HG03064 (cell line): ENCODE results near the gene KCNG4.

Source experiments
- ATAC-seq: cut with Tn5 transposase; IDR thresholded peaks from one replicate; pipeline ENCODE4 v1.9.1; 2021; ENCODE audit warnings: low read depth; ENCODE audit not compliant: unreplicated experiment

The KCNG4 gene

DNA sequence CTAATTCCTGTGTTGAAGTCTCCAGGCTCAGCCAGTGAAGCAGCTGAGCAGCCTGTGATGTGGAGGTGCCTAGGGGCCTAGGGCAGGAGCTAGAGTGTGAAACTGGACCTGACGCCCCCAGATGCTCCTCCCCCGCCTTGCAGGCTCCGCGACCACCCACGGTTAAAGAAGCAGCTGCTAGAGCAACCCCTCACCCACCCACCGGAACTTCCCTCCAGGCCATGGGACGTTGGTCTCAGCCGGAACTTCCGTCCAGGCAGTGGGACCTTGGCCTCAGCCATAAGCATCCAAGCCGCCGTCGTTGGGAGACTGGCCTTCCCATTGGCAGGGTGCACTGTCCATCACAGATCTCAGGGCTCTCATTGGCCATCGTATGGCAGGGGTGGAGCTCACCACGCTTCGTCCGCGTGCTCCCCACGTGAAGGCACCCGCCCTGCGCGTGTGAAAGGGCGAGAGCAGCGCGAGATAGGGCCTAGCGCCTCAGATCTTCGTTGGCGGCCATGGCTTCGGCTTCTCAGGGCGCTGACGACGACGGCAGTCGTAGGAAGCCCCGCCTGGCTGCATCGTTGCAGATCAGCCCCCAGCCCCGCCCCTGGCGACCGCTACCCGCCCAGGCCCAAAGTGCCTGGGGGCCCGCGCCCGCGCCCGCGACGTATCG, 49.0 kb downstream of the KCNG4 start, which contains the start of gene ADAD2:
Gene ADAD2 (plus strand): TSS at position 427 of the 658 bp plus-strand sequence. CDS start 74 bp downstream, at position 501.
- ATAC-seq, result no peak

DNA sequence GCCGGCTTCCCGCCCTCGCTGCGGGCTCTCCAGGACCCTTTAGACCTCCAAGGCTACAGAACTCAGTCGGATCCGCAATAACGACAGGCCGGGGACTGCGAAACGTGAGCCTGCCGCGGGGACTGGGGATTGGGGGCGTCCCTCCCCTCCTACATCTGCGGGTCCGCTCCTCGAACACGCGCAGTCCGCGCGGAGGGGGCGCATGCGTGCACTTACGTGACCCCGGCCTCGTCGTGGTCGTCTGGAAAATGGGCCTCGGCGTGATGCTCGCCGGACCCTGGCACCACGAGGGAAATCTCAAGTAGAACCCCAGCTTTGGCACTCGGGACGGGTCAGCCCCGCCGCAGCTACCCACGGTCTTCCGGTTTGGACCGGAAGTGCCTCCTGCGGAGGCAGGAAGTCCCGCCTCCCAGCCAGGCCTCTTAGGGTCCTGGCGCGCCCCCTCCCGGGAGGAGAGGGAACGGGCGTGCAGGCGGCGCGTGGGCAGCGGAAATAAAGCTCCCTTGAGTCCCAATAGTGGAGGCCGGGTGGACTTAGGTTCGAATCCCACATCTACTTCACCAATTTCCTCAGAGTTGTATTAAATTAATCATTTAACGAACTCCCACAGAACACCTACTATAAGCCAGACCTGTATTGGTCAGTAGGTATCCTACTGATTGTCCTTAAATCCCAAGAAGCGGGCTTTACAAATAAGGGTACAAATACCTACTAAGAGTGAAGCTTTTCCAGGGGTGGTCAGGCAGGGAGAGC, 53.0 kb downstream of the KCNG4 start, which contains the start of gene TAF1C:
Gene TAF1C (minus strand): TSS at position 373 of the 753 bp plus-strand sequence. CDS start 2,069 bp downstream, outside the sequence.
- ATAC-seq, result peak; percentile 94

DNA sequence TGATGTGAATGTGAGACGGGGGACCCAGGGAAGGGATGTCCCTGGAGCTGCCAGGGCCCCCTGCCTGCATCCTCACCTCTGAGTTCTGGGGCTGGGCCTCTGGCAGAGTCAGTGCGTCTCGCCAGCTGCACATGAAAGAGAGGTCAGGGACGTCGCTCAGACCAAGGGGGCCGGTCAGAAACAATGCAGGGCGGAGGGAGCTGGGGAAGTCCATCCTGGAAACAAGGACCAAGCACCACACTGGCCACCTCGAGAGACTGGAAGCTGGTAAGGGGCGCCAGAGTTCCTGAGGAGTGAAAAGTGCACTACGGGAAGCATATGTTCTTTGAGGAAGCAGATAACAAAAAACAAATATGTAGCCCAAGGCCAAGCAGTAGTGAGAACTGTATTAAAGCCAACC, 55.0 kb downstream of the KCNG4 start:
- ATAC-seq, result no peak

DNA sequence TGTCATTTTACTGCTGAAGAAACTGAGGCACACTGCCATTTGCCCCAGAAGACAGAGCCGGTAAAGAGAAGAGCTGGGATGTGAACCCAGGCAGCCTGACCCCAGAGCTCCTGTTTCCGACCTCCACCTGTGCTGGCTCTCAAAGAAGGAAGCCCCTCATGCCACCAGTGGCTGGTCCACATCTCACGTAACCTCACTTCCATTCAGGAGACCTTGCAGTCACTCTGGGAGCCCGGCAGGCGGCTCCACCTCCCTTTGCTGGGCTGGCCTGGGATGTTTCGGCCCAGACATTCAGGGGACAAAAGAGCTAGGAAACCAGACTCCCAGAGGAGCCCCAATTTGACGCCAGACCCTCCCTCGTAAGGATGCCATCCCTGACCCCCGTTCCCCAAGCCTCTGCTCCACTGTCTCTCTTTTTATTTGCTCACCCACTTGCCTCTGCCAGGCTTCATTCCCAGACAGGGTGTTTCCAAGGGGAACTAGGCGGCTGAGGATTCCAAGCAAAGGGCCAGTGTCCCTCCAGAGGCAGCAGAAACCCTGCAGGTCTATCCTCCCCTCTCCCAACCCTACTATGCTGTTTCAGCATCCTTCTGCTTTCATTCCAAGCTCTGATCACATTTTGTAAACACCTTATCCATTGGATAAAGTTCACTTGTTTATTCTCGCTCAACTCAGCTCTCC, 55.8 kb downstream of the KCNG4 start:
- ATAC-seq, result no peak

DNA sequence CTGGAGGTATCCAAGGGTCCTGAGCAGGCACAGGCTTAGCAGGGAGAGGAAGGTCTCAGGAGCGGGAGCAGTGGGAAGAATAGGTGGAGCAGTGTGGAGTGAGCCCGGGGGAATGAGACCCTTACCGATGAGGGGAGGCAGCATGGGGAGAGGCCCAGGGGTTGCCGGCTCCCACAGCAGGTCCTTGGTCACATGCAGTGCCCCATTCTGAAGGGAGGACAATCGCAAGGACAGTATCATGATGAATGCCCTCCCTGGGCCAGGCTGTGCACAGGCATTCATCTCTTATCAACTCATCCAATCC, 56.3 kb downstream of the KCNG4 start:
- no peak for ATAC-seq

DNA sequence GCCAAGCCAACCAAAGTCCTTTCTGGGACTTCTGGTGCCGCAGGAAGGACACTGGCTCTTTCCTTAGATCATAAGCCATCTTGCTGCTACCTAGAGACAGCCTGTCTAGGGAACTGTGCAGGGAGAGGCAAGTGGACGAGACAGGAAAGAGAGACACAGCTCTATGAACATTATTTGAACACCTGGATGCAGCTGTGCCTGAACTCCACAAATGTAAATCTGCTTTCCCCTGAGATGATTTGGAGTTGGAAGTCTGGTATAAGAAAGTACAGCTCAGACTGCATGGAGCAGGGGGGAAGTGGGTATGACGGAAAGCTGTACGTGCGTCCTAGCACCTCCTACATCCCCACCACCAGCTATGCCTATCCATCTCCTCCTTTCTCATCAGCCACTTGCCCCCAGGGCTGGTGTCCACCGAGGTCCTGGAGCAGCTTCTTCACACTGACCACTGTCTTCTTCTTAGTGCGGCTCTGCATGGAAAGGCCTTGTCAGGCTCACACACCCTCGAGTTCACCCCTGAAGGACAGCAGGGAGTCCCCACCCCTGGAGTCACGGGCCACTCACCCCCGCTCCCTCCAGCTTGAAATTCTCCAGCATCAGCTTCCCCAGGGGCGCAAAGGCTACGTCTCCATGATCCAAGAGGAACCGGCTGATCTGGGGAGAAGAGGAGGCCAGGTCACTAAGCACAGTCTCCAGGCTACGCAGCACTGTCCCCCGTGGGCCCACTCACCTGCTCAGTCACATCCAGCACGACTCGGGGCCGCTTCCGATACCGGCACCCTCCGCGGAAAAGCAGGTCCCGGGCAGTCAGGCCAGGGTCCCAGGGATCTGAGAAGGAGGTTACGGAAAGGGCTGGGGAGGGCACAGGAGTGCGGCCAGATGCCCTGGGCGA, 56.9 kb downstream of the KCNG4 start:
- ATAC-seq, result no peak

DNA sequence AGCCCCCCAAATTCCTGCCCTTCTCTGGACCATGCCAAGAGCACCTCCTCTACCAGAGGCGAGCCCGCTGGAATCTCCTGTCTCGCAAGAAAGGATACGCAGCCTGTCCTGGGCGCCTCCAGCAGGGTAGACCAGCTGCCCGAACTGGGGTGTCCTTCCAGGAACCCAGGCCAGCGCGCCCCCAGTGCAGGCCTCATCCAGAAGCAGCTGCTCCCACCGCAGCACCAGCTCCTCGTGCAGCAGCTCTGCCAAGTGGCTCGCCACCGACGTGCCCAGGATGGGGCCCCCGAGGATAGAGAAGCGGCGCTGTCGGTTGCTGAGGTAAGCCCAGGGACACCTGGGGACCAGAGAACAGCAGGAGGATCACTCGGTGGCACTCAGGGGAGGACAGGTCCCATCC, 57.7 kb downstream of the KCNG4 start:
- ATAC-seq, result no peak

DNA sequence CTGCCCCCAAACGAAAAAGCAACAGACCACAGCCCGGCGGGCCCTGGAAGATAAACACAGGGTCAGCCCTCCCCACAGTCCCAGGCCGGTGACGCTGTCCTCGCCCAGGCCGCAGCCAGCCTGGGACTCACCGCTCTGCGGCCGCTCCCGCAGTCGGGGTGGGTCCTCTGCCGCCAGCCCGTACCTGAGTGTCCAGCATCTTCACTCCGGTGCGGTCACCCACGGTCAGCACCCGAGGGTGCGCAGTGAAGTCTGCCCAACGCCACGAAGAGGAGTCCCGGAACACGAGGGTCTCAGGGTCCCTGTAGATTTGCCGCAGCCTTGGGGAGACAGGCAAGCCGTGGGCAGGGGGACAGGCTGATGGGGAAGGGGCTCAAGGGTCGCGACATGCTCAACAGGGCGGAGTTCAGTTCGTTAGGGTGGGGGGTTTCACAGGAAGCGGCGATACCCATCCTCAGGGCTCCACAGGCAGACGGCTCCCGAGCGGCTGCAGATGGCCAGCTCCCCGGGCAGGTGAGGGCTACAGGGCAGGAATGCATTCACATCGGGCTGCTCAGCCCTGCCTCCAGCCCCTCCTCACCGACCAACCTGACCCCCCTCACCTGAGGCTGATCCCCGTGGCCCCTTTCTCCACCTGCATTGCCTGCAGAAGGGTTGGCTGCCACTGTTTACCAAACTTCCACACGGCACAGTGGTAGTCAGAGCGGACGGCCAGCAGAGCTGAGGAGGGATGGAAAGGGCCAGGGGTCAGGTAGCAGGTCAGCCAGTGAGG, 58.5 kb downstream of the KCNG4 start:
- ATAC-seq, result no peak

DNA sequence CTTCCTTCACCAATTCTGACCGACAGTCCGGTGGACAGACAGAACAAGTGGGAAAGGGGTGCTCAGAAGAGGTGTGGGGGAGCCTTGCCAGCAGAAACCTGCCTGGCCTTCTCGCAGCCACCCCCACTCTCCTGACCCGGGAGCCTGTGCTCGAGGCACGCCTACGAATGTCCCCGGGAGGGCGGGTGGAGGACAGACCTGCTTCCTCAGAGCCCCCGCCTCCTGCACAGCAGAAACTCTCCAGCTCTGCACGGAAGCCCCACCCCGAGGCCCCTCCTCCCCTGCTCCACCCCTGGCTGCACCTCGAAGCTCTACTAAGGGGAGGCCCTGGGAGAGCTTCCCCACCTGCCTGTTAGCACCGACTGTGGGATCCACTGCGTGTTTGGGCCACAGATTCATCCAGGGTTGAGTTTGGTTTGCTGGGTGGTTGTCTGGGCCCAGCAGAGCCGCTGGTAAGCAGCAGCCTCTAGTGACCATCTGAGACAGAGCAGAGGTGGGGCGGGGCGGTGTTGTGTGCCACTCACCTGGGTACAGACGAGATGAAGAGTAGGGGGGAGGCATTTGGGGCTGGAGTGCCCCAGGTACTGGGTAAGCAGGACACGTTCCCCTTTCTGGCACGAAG, 59.2 kb downstream of the KCNG4 start:
- ATAC-seq, result no peak

DNA sequence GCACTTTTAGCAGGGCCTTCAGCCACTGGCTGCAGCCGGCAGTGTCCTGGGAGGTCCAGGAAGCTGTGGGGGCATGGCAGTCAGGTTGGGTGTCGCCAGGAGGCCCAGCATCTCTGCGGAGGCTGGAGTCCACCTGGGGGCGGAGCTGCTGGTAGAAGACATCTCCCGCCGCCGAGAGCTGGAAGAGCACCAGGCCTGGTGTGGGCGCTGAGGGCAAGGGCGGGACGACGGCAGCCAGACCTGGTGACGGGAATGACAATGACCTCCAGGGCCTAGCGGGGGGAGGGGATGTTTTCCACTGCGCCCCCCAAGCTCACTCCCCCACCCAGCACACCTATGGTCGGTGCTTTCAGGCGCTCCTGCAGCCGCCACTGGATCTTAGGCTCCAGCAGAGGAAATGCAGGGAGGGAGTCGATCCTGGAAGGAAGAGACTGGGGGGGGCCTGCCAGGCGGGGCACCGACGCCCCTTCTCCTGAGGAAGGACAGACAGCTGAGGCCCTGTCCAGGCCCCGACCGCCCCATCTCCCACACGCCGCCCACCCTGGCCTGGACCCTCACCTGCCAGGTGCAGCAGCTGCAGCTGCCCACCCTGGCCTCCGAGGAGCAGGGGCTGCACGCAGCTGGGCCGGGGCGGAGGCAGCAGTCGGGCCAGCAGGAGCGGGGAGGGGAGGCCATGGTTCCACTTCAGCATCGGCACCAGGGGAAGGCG, 60.0 kb downstream of the KCNG4 start:
- ATAC-seq, result no peak

DNA sequence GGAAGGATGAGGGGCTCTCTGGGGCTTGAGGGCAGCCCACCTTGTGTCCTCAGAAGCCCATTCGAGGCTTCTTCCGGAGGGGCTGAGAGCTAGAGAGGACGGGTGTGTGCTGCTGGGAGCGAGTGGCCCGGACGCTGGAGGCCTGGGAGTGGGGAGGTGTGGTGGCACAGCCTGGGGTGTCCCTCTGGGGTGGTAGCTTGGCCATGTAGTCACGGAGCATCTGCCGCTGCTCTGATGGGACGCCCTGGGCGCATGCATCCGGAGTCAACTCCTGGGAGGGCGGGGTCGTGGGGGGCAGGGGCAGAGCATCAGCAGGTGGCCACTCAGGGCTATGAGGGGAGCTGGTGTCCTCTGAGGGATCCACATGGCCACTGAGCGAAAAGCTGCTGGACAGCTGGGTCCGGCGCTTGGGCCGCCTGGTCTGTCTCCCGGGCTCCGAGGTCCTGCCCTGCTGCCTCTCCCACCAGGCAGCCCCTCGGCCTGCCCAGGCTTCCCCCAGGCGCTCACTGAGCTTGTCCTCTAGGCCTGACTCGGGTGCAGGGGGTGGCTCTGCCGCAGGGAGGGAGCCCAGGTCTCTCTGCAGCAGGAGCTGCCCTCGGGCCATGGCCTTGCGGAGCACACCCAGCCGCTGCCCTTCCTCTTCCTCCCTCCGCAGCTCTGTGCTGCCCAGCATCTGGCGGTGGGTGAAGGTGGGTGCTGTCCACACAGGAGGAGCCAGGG, 60.8 kb downstream of the KCNG4 start:
- ATAC-seq, result no peak

DNA sequence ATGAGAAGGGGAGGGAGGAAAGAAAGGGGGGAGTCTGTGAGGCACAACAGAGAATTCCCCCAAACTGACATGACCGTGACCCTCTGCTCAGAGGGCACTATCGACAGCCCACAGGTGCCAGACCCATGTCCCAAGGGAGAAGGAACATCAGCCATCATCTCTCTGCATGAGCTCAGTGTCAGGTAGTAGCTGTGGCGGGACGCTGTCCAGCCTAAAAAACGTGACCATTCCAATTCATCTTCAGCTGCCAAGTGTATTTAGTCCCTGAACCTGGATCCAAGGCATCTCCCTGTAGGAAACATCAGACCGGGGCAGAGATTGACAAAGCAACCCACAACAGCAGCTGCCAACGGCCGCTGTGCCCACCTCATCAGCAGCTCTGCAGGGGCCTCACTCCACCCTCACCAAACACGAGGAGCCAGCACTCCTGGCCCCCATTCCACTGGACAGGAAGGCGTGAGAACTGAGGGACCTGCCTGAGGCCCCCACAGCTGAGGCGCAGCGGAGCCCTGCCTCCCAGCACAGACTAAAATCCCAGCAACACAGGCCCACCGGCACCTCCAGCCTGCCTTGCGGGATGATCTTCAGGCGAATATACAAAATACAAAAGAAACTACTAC, 61.6 kb downstream of the KCNG4 start:
- ATAC-seq, result no peak

DNA sequence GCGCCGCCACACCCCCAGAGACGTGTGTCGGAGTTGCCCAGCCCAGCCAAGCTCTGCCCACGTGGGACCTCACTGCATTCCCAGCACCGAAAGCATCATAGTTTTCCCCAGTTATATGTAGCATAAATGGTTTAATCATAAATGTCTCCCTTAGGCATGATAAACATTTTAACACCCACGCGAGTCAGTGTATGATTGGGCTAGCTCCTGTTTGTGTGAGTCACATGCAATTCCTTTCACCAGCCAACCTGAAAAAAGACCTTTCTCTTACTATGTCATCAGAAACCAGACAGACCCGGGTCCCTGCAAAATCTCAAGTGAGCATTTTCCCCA, 62.1 kb downstream of the KCNG4 start:
- no peak for ATAC-seq

DNA sequence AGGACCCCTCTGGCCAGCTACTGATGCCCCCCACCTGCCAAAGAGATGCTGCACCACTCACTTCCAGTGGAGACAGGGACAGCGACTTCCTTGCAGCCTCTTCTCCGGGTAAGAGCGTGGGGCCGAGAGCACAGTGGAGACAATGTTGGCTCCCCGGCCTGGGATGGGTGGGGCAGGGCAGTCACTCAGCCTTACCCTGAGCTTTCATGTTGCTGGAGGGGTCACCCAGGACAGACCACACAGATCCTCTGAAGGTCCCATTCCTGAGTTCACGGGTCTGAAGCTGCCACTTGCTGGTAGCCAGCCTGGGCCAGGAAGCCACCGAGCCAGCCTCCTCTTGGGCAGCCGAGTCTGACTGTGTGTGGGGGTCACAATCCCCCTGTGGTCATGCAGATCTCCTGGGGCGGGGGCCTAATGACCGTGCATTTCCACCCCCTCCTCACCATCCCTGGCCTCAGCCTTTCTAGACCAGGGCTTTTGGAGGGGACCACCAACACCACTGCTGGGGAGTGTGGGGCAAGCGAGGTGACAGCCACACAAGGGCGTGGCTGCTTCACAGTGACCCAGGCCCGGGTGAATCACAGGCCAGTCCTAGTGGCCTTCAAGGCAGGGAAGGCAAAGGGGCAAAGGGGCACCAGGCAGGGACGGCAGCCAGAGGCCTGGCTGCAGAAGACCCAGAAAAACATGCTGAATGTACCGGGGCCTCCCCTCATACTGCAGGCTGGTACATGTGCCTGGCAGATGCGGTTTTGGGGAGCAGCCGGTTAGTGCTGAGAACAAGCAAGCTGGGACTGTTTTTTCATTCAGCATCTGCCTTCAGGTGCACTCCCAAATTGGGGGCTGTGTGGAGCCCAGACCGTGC, 63.4 kb downstream of the KCNG4 start:
- no peak for ATAC-seq

DNA sequence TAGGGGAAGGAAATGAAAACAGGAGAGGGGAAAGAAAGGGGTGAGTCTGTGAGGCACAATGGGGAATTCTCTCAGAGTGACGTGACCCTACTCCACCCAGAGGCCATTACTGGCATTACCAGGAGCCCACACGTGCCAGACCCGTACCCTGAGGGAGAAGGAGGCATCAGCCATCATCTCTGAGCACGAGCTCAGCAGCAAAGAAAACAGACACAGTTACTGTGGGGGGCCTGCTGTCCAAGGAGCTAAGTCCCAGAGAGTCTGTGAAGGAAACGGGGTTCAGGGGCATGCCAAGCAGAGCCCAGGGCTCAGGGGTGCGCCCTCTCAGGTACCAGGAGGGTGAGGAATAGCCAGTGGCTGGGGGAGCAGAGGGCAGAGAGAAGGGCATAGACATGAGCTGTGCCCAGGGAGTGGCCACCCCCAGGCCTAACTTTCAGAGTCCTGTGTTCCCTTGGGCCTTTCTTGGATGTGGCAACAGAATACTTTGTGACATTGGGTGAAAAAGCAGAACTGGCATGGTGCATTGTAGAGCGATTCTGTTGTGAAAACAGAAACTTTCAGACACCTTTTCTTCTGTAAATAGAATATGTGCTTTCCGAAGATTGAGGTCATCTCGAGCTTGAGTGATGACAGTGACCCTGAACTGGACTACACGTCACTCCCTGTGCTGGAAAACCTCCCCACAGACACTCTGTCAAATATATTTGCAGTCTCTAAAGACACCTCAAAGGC, 64.3 kb downstream of the KCNG4 start:
- no peak for ATAC-seq

DNA sequence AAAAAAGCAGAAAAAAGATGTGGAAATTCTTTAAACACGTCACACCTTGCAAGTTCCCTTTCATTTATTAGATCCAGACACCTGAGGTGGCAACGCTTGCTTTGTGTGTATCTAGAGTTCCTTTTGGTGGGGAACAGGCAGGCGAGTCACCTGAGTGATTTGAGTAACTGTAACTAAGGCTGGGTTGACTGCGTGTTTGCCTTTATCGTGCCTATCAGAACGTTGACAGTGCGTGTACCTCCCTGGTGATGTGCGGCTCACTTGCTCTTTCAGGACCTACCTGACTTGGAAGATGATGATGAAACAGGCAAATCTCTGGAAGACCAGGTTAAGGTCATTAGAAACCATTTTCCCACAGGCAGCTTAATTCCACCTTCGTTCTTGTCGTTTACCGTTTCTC, 65.4 kb downstream of the KCNG4 start:
- ATAC-seq, result no peak
